Astrocyte (in vitro differentiated cells and primary cell): Measurements from ENCODE around the gene IL18RAP. TPM values are rescaled to one million over a fixed set of nuclear protein-coding genes. Genes with fewer than 3 reads are reported as not detected.
A peak's percentile ranks its signal among the peaks of the same experiment; 100 is the strongest.

Experiments
- DNase-seq: peaks from one replicate; pipeline ENCODE4 v3.0.0-alpha.2; 2010; ENCODE audit warnings: low read depth
- FAIRE-seq: peaks from 2 replicates; lab custom pipeline; 2011; peaks lifted over from hg19 to GRCh38; lab: Jason Lieb, UNC
- H2AFZ ChIP-seq: 2 replicates; pipeline ENCODE4 v1.6.0; 2012; ENCODE audit warnings: low read depth, low read length, inconsistent platforms
- H3K27ac ChIP-seq: 2 replicates; pipeline ENCODE4 v1.5.1; 2011; ENCODE audit warnings: low read depth, low read length, inconsistent platforms
- H3K27me3 ChIP-seq: 2 replicates; pipeline ENCODE4 v1.6.0; 2011; ENCODE audit warnings: low read length, inconsistent platforms; ENCODE audit not compliant: insufficient read depth
- H3K36me3 ChIP-seq: 2 replicates; pipeline ENCODE4 v1.5.1; 2011; ENCODE audit warnings: low read length, inconsistent platforms; ENCODE audit not compliant: insufficient read depth
- H3K4me1 ChIP-seq: 2 replicates; pipeline ENCODE4 v1.5.1; 2011; ENCODE audit warnings: low read length, inconsistent platforms; ENCODE audit not compliant: insufficient read depth
- H3K4me2 ChIP-seq: 2 replicates; pipeline ENCODE4 v1.6.0; 2012; ENCODE audit warnings: low read length, inconsistent platforms
- H3K4me3 ChIP-seq: 2 replicates; pipeline ENCODE4 v1.5.1; 2011; ENCODE audit warnings: low read depth, mild to moderate bottlenecking, low read length, inconsistent platforms; ENCODE audit not compliant: insufficient read depth
- H3K79me2 ChIP-seq: 2 replicates; pipeline ENCODE4 v1.6.0; 2012; ENCODE audit warnings: mild to moderate bottlenecking, low read length, inconsistent platforms; ENCODE audit not compliant: insufficient read depth
- H3K9ac ChIP-seq: 2 replicates; pipeline ENCODE4 v1.6.0; 2012; ENCODE audit warnings: mild to moderate bottlenecking, low read length, inconsistent platforms
- H3K9me3 ChIP-seq: 2 replicates; pipeline ENCODE4 v1.5.1; 2012; ENCODE audit warnings: low read depth, mild to moderate bottlenecking, low read length, inconsistent platforms; ENCODE audit not compliant: insufficient read depth
- H4K20me1 ChIP-seq: 2 replicates; pipeline ENCODE4 v1.6.0; 2012; ENCODE audit warnings: low read length, inconsistent platforms; ENCODE audit not compliant: insufficient read depth
- H3K27ac Mint-ChIP-seq: one replicate; pipeline ENCODE4 v1.8.0; 2021; ENCODE audit warnings: mild to moderate bottlenecking, mixed read lengths; ENCODE audit not compliant: unreplicated experiment
- H3K27me3 Mint-ChIP-seq: one replicate; pipeline ENCODE4 v1.8.0; 2021; ENCODE audit warnings: low read depth, mixed read lengths; ENCODE audit not compliant: unreplicated experiment
- H3K36me3 Mint-ChIP-seq: one replicate; pipeline ENCODE4 v1.8.0; 2021; ENCODE audit warnings: low read depth, mixed read lengths; ENCODE audit not compliant: unreplicated experiment
- H3K4me1 Mint-ChIP-seq: one replicate; pipeline ENCODE4 v1.8.0; 2021; ENCODE audit warnings: low read depth, mixed read lengths; ENCODE audit not compliant: unreplicated experiment
- H3K4me3 Mint-ChIP-seq: one replicate; pipeline ENCODE4 v1.8.0; 2021; ENCODE audit warnings: mild to moderate bottlenecking, moderate library complexity, mixed read lengths; ENCODE audit not compliant: unreplicated experiment
- H3K9me3 Mint-ChIP-seq: one replicate; pipeline ENCODE4 v1.8.0; 2021; ENCODE audit warnings: mild to moderate bottlenecking, mixed read lengths; ENCODE audit not compliant: unreplicated experiment
- CTCF ChIP-seq: IDR thresholded peaks from 2 replicates; pipeline ENCODE4 v1.5.1; 2011; ENCODE audit warnings: low read depth, mild to moderate bottlenecking, inconsistent platforms, low read length, moderate library complexity; ENCODE audit not compliant: insufficient read depth
- EZH2 ChIP-seq: IDR thresholded peaks from 2 replicates; pipeline ENCODE4 v1.6.1; 2012; ENCODE audit warnings: mild to moderate bottlenecking, low read length, inconsistent platforms; ENCODE audit not compliant: insufficient read depth
- total RNA-seq: library from RNA; stranded (reverse); gene quantifications from 2 replicates; pipeline ENCODE4 v1.2.1, GENCODE V29; 2021

The IL18RAP gene
- total RNA-seq, 1 donor from 2014 or later, result not detected

- Histone ChIP-seq H3K4me1 (no peaks in the 10 kb centered on the region), H3K4me3 (no peak overlapping the region), H3K27me3 (no peaks in the 10 kb centered on the region), H3K79me2 (no peaks in the 10 kb centered on the region), H2AFZ (no peak overlapping the region), H3K4me2 (no peak overlapping the region), H4K20me1 (no peaks in the 10 kb centered on the region), H3K9ac (no peak overlapping the region), H3K9me3 (no peaks in the 10 kb centered on the region), H3K36me3 (no peaks in the 10 kb centered on the region), H3K27ac (no peak overlapping the region)
- FAIRE-seq (no peak), DNase-seq (no peak)
- Mint-ChIP-seq H3K27ac (no peak overlapping the region), H3K36me3 (peaks cover 5% of the 10 kb centered on the region), H3K9me3 (peaks cover 8% of the 10 kb centered on the region), H3K27me3 (peaks cover 3% of the 10 kb centered on the region), H3K4me1 (peaks cover 5% of the 10 kb centered on the region), H3K4me3 (no peak overlapping the region)
- no peak for TF ChIP-seq EZH2
- TF ChIP-seq CTCF, result no peak
These were observed 36.0 kb upstream of the IL18RAP start for GRCh38 chr2:102386867-102387541.

DNA sequence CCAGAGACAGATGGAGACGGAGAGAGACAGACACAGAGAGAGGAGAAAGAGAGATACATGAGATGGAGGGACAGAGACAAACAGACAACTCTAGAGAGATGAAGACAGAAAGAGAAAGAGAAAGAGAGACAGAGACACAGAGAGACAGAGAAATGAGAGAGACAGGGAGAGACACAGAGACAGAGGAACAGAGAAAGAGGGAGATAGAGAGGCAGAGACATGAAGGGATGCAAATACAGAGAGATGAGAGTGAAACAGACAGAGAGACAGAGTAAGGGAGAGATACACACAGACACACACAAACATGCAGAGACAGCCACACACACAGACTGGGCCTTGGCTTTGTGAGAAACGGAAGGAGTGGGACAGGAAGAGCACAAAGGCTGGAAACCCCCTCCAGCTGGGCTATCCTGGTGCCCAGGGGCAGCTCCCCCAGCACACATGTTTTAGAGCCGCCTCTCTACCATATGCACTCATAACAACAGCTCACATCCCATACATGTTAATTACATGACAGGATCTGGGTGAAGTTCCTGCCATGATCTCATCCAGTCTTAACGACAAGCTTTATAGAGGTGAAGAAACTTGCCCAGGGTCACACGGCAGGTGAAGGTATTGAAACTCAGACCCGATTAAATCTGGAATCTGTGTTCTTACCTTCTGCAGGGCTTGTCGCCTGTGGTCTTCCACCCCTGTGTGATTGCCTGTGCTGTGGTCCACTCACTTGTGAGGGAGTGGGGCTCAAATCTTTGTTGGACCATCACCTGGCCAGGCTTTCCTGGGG is 35.0 kb upstream of the IL18RAP start:
- DNase-seq (no peak), FAIRE-seq (no peak)
- TF ChIP-seq CTCF, result no peak
- no peak for TF ChIP-seq EZH2
- Mint-ChIP-seq H3K27ac (no peak overlapping the region), H3K4me3 (peak overlapping the region; percentile 11), H3K36me3 (peaks cover 5% of the 10 kb centered on the region), H3K9me3 (peaks cover 8% of the 10 kb centered on the region), H3K27me3 (peaks cover 3% of the 10 kb centered on the region), H3K4me1 (peaks cover 5% of the 10 kb centered on the region)
- Histone ChIP-seq H3K27me3 (no peaks in the 10 kb centered on the region), H3K79me2 (no peaks in the 10 kb centered on the region), H4K20me1 (no peaks in the 10 kb centered on the region), H3K9ac (no peak overlapping the region), H3K4me2 (no peak overlapping the region), H3K27ac (no peak overlapping the region), H3K4me3 (no peak overlapping the region), H3K9me3 (no peaks in the 10 kb centered on the region), H3K4me1 (no peaks in the 10 kb centered on the region), H3K36me3 (no peaks in the 10 kb centered on the region), H2AFZ (no peak overlapping the region)
